ENCODE data around the gene CNGA1. TPM values are rescaled to one million over a fixed set of nuclear protein-coding genes. Genes with fewer than 3 reads are reported as not detected.
A peak's percentile ranks its signal among the peaks of the same experiment; 100 is the strongest.

The CNGA1 gene
- 0.16 and 0.19 TPM in 2 replicates for polyA plus RNA-seq (2013)

GRCh38 chr4:48016141-48017107, at the start of gene CNGA1, which contains the start of gene NIPAL1:
Gene CNGA1, minus strand, starts transcription at chr4:48016681. Its CDS starts 63,992 bp downstream, at chr4:47952689.
Gene NIPAL1, plus strand, starts transcription at chr4:48016772. Its CDS starts 68 bp downstream, at chr4:48016840.
- Histone ChIP-seq H3K18ac (ENCODE audit: low read length) (peak within 1 kb of the TSS; percentile 55), H2BK5ac (ENCODE audit: low read depth, low read length, poor library complexity) (peak within 1 kb of the TSS; percentile 66), H3K9ac (ENCODE audit: low read length) (peak within 1 kb of the TSS; percentile 67), H4K91ac (ENCODE audit: low read depth, low read length) (peak within 1 kb of the TSS; percentile 48), H3K23ac (ENCODE audit: low read length) (no peak within 1 kb of the TSS), H3K4ac (ENCODE audit: low read depth, low read length) (no peak within 1 kb of the TSS), H2AFZ (ENCODE audit: insufficient read depth, low read length, poor library complexity) (peak within 1 kb of the TSS; percentile 78), H4K8ac (ENCODE audit: low read depth, low read length) (peak within 1 kb of the TSS; percentile 41), H2AK5ac (ENCODE audit: low read length) (no peak within 1 kb of the TSS), H2BK120ac (ENCODE audit: insufficient read depth, low read length, poor library complexity) (peak within 1 kb of the TSS; percentile 23), H4K12ac (ENCODE audit: low read depth, low read length) (peak within 1 kb of the TSS; percentile 44), H3K9me3 (ENCODE audit: insufficient read depth, low read depth, low read length) (no peaks in the 10 kb centered on the region), H3K4me2 (ENCODE audit: low read length) (peak within 1 kb of the TSS; percentile 95), H3K36me3 (ENCODE audit: control insufficient read depth in 1 of 2, insufficient read depth in 2 of 2, low read length in 2 of 2) (no peaks in the 10 kb centered on the region), H3K4me1 (ENCODE audit: control insufficient read depth in 1 of 2, insufficient read depth in 2 of 2, low read length in 2 of 2) (no peaks in the 10 kb centered on the region), H3K14ac (ENCODE audit: low read length) (peak within 1 kb of the TSS; percentile 50), H3K4me3 (ENCODE audit: low read depth, low read length) (peak within 1 kb of the TSS; percentile 75), H3K27ac (ENCODE audit: low read depth, low read length) (peak within 1 kb of the TSS; percentile 40), H2BK12ac (ENCODE audit: low read length) (no peak within 1 kb of the TSS), H3K79me1 (ENCODE audit: low read length) (peaks cover 5% of the 10 kb centered on the region), H3K27me3 (ENCODE audit: insufficient read depth, low read length) (no peaks in the 10 kb centered on the region), H3K79me2 (ENCODE audit: control insufficient read depth, insufficient read depth, low read length, poor library complexity) (no peaks in the 10 kb centered on the region)
- no CpG with 5 or more reads among the region's 60 CpGs for WGBS (ENCODE audit: extremely low coverage, insufficient coverage, insufficient read length)
- DNase-seq: peak; percentile 97 to 98

GRCh38 chr4:48065587-48066052, 49.1 kb upstream of the CNGA1 start:
- Histone ChIP-seq H3K36me3 (ENCODE audit: control insufficient read depth in 1 of 2, insufficient read depth in 2 of 2, low read length in 2 of 2) (no peaks in the 10 kb centered on the region), H3K9ac (ENCODE audit: low read length) (no peak overlapping the region), H3K79me1 (ENCODE audit: low read length) (no peaks in the 10 kb centered on the region), H4K91ac (ENCODE audit: low read depth, low read length) (no peak overlapping the region), H3K14ac (ENCODE audit: low read length) (no peak overlapping the region), H3K9me3 (ENCODE audit: insufficient read depth, low read depth, low read length) (no peaks in the 10 kb centered on the region), H3K4me2 (ENCODE audit: low read length) (no peak overlapping the region), H3K79me2 (ENCODE audit: control insufficient read depth, insufficient read depth, low read length, poor library complexity) (no peaks in the 10 kb centered on the region), H3K4me3 (ENCODE audit: low read depth, low read length) (no peak overlapping the region), H2AK5ac (ENCODE audit: low read length) (no peak overlapping the region), H3K18ac (ENCODE audit: low read length) (no peak overlapping the region), H3K27ac (ENCODE audit: low read depth, low read length) (no peak overlapping the region), H2BK12ac (ENCODE audit: low read length) (no peak overlapping the region), H4K12ac (ENCODE audit: low read depth, low read length) (no peak overlapping the region), H2BK5ac (ENCODE audit: low read depth, low read length, poor library complexity) (no peak overlapping the region), H2BK120ac (ENCODE audit: insufficient read depth, low read length, poor library complexity) (no peak overlapping the region), H3K23ac (ENCODE audit: low read length) (no peak overlapping the region), H3K27me3 (ENCODE audit: insufficient read depth, low read length) (no peaks in the 10 kb centered on the region), H2AFZ (ENCODE audit: insufficient read depth, low read length, poor library complexity) (no peak overlapping the region), H4K8ac (ENCODE audit: low read depth, low read length) (no peak overlapping the region), H3K4me1 (ENCODE audit: control insufficient read depth in 1 of 2, insufficient read depth in 2 of 2, low read length in 2 of 2) (no peaks in the 10 kb centered on the region), H3K4ac (ENCODE audit: low read depth, low read length) (no peak overlapping the region)
- no peak for DNase-seq
- WGBS (ENCODE audit: extremely low coverage, insufficient coverage, insufficient read length): no CpG with 5 or more reads among the region's 1 CpG

- no peak overlapping the region for H3K14ac ChIP-seq (ENCODE audit: low read length)
- H3K27ac ChIP-seq (ENCODE audit: low read depth, low read length): no peak overlapping the region
- DNase-seq: no peak
- H3K4me1 ChIP-seq (ENCODE audit: control insufficient read depth in 1 of 2, insufficient read depth in 2 of 2, low read length in 2 of 2): peaks cover 2 to 3% of the 10 kb centered on the region in 2 experiments
- no peak overlapping the region for H3K18ac ChIP-seq (ENCODE audit: low read length)
- H2AK5ac ChIP-seq (ENCODE audit: low read length): no peak overlapping the region
- no peak overlapping the region for H4K12ac ChIP-seq (ENCODE audit: low read depth, low read length)
- no CpG with 5 or more reads among the region's 3 CpGs for WGBS (ENCODE audit: extremely low coverage, insufficient coverage, insufficient read length)
- H3K79me1 ChIP-seq (ENCODE audit: low read length): no peaks in the 10 kb centered on the region
- H3K79me2 ChIP-seq (ENCODE audit: control insufficient read depth, insufficient read depth, low read length, poor library complexity): no peaks in the 10 kb centered on the region
- no peak overlapping the region for H3K4me2 ChIP-seq (ENCODE audit: low read length)
- H3K9ac ChIP-seq (ENCODE audit: low read length): peak overlapping the region; percentile 66
- no peak overlapping the region for H4K8ac ChIP-seq (ENCODE audit: low read depth, low read length)
- H3K4me3 ChIP-seq (ENCODE audit: low read depth, low read length): no peak overlapping the region
- H3K27me3 ChIP-seq (ENCODE audit: insufficient read depth, low read length): no peaks in the 10 kb centered on the region
- H2AFZ ChIP-seq (ENCODE audit: insufficient read depth, low read length, poor library complexity): no peak overlapping the region
- H2BK120ac ChIP-seq (ENCODE audit: insufficient read depth, low read length, poor library complexity): no peak overlapping the region
- no peak overlapping the region for H4K91ac ChIP-seq (ENCODE audit: low read depth, low read length)
- H3K23ac ChIP-seq (ENCODE audit: low read length): no peak overlapping the region
- H3K36me3 ChIP-seq (ENCODE audit: control insufficient read depth in 1 of 2, insufficient read depth in 2 of 2, low read length in 2 of 2): no peaks in the 10 kb centered on the region
- no peak overlapping the region for H2BK12ac ChIP-seq (ENCODE audit: low read length)
- no peaks in the 10 kb centered on the region for H3K9me3 ChIP-seq (ENCODE audit: insufficient read depth, low read depth, low read length)
- no peak overlapping the region for H3K4ac ChIP-seq (ENCODE audit: low read depth, low read length)
- H2BK5ac ChIP-seq (ENCODE audit: low read depth, low read length, poor library complexity): no peak overlapping the region
These were observed 47.9 kb upstream of the CNGA1 start for GRCh38 chr4:48064349-48064748.

- no peak overlapping the region for H2AK5ac ChIP-seq (ENCODE audit: low read length)
- no peak overlapping the region for H4K12ac ChIP-seq (ENCODE audit: low read depth, low read length)
- DNase-seq: peak; percentile 67 to 96
- H2AFZ ChIP-seq (ENCODE audit: insufficient read depth, low read length, poor library complexity): no peak overlapping the region
- no CpG with 5 or more reads among the region's 5 CpGs for WGBS (ENCODE audit: extremely low coverage, insufficient coverage, insufficient read length)
- no peaks in the 10 kb centered on the region for H3K36me3 ChIP-seq (ENCODE audit: control insufficient read depth in 1 of 2, insufficient read depth in 2 of 2, low read length in 2 of 2)
- H3K4me1 ChIP-seq (ENCODE audit: control insufficient read depth in 1 of 2, insufficient read depth in 2 of 2, low read length in 2 of 2): peaks cover 3 to 5% of the 10 kb centered on the region in 2 experiments
- no peaks in the 10 kb centered on the region for H3K79me2 ChIP-seq (ENCODE audit: control insufficient read depth, insufficient read depth, low read length, poor library complexity)
- H3K4me3 ChIP-seq (ENCODE audit: low read depth, low read length): no peak overlapping the region
- no peak overlapping the region for H3K9ac ChIP-seq (ENCODE audit: low read length)
- no peak overlapping the region for H3K27ac ChIP-seq (ENCODE audit: low read depth, low read length)
- H3K23ac ChIP-seq (ENCODE audit: low read length): no peak overlapping the region
- no peak overlapping the region for H4K8ac ChIP-seq (ENCODE audit: low read depth, low read length)
- no peak overlapping the region for H3K4ac ChIP-seq (ENCODE audit: low read depth, low read length)
- no peak overlapping the region for H4K91ac ChIP-seq (ENCODE audit: low read depth, low read length)
- no peaks in the 10 kb centered on the region for H3K79me1 ChIP-seq (ENCODE audit: low read length)
- H3K4me2 ChIP-seq (ENCODE audit: low read length): no peak overlapping the region
- no peak overlapping the region for H2BK120ac ChIP-seq (ENCODE audit: insufficient read depth, low read length, poor library complexity)
- H3K27me3 ChIP-seq (ENCODE audit: insufficient read depth, low read length): no peaks in the 10 kb centered on the region
- H3K18ac ChIP-seq (ENCODE audit: low read length): no peak overlapping the region
- no peak overlapping the region for H2BK12ac ChIP-seq (ENCODE audit: low read length)
- no peaks in the 10 kb centered on the region for H3K9me3 ChIP-seq (ENCODE audit: insufficient read depth, low read depth, low read length)
- H2BK5ac ChIP-seq (ENCODE audit: low read depth, low read length, poor library complexity): no peak overlapping the region
- no peak overlapping the region for H3K14ac ChIP-seq (ENCODE audit: low read length)
These were observed 42.4 kb upstream of the CNGA1 start for GRCh38 chr4:48058617-48059530.

Data from trophoblast cell (in vitro differentiated cells and primary cell).